ENCODE measurements around the gene GPR39.

The GPR39 gene

GRCh38 chr2:132573444-132574007, 156.9 kb downstream of the GPR39 start:
- no peak for ATAC-seq
- TF ChIP-seq CREB5 (CRISPR knock-in tag; IDR thresholded peaks at IDR 0.05; ENCODE audit: low read depth) (no peak), ESRRG (CRISPR knock-in tag; IDR thresholded peaks at IDR 0.05) (no peak), RARB (CRISPR knock-in tag; IDR thresholded peaks at IDR 0.05) (no peak), ARNTL (CRISPR knock-in tag; IDR thresholded peaks at IDR 0.05; ENCODE audit: borderline replicate concordance, low read depth) (no peak), POU6F1 (CRISPR knock-in tag; IDR thresholded peaks at IDR 0.05; ENCODE audit: borderline replicate concordance, low read depth) (no peak), PATZ1 (CRISPR knock-in tag; IDR thresholded peaks at IDR 0.05; ENCODE audit: borderline replicate concordance) (no peak), PPARA (CRISPR knock-in tag; IDR thresholded peaks at IDR 0.05; ENCODE audit: borderline replicate concordance) (no peak), SNAI2 (CRISPR knock-in tag; IDR thresholded peaks at IDR 0.05) (no peak), ZFP3 (CRISPR knock-in tag; IDR thresholded peaks at IDR 0.05) (no peak), ZNF70 (CRISPR knock-in tag; IDR thresholded peaks at IDR 0.05) (no peak), CSRNP3 (CRISPR knock-in tag; IDR thresholded peaks at IDR 0.05) (no peak), ZNF565 (CRISPR knock-in tag; conservative IDR thresholded peaks at IDR 0.05; ENCODE audit: low read depth) (no peak), ISL1 (CRISPR knock-in tag; IDR thresholded peaks at IDR 0.05) (no peak), ZC3H10 (CRISPR knock-in tag; IDR thresholded peaks at IDR 0.05) (no peak), OSR1 (CRISPR knock-in tag; IDR thresholded peaks at IDR 0.05) (no peak), TSHZ2 (CRISPR knock-in tag; IDR thresholded peaks at IDR 0.05) (no peak), GLIS3 (CRISPR knock-in tag; IDR thresholded peaks at IDR 0.05) (no peak)

GRCh38 chr2:132577686-132578085, 161.1 kb downstream of the GPR39 start:
- no peak for ATAC-seq
- no peak for TF ChIP-seq ZC3H10 (CRISPR knock-in tag; IDR thresholded peaks at IDR 0.05)
- no peak for TF ChIP-seq OSR1 (CRISPR knock-in tag; IDR thresholded peaks at IDR 0.05)
- no peak for TF ChIP-seq PPARA (CRISPR knock-in tag; IDR thresholded peaks at IDR 0.05; ENCODE audit: borderline replicate concordance)
- no peak for TF ChIP-seq CREB5 (CRISPR knock-in tag; IDR thresholded peaks at IDR 0.05; ENCODE audit: low read depth)

GRCh38 chr2:132581591-132581990, 165.0 kb downstream of the GPR39 start:
- no peak for ATAC-seq
- no peak for TF ChIP-seq OSR1 (CRISPR knock-in tag; IDR thresholded peaks at IDR 0.05)
- TF ChIP-seq TCF4 (CRISPR knock-in tag; IDR thresholded peaks at IDR 0.05; ENCODE audit: borderline replicate concordance) = no peak
- TF ChIP-seq CSDC2 (CRISPR knock-in tag; IDR thresholded peaks at IDR 0.05) = no peak
- no peak for TF ChIP-seq ZNF565 (CRISPR knock-in tag; conservative IDR thresholded peaks at IDR 0.05; ENCODE audit: low read depth)
- TF ChIP-seq PATZ1 (CRISPR knock-in tag; IDR thresholded peaks at IDR 0.05; ENCODE audit: borderline replicate concordance) = no peak
- no peak for TF ChIP-seq ZNF70 (CRISPR knock-in tag; IDR thresholded peaks at IDR 0.05)
- no peak for TF ChIP-seq BACH2 (CRISPR knock-in tag; IDR thresholded peaks at IDR 0.05; ENCODE audit: borderline replicate concordance)
- no peak for TF ChIP-seq TSHZ2 (CRISPR knock-in tag; IDR thresholded peaks at IDR 0.05)
- TF ChIP-seq PPARA (CRISPR knock-in tag; IDR thresholded peaks at IDR 0.05; ENCODE audit: borderline replicate concordance) = no peak
- TF ChIP-seq GLIS3 (CRISPR knock-in tag; IDR thresholded peaks at IDR 0.05) = no peak
- no peak for TF ChIP-seq ZFP30 (CRISPR knock-in tag; IDR thresholded peaks at IDR 0.05)
- TF ChIP-seq ESRRG (CRISPR knock-in tag; IDR thresholded peaks at IDR 0.05) = no peak
- no peak for TF ChIP-seq ISL1 (CRISPR knock-in tag; IDR thresholded peaks at IDR 0.05)
